ENCODE data around the gene POU2AF2.

Gene POU2AF2

DNA sequence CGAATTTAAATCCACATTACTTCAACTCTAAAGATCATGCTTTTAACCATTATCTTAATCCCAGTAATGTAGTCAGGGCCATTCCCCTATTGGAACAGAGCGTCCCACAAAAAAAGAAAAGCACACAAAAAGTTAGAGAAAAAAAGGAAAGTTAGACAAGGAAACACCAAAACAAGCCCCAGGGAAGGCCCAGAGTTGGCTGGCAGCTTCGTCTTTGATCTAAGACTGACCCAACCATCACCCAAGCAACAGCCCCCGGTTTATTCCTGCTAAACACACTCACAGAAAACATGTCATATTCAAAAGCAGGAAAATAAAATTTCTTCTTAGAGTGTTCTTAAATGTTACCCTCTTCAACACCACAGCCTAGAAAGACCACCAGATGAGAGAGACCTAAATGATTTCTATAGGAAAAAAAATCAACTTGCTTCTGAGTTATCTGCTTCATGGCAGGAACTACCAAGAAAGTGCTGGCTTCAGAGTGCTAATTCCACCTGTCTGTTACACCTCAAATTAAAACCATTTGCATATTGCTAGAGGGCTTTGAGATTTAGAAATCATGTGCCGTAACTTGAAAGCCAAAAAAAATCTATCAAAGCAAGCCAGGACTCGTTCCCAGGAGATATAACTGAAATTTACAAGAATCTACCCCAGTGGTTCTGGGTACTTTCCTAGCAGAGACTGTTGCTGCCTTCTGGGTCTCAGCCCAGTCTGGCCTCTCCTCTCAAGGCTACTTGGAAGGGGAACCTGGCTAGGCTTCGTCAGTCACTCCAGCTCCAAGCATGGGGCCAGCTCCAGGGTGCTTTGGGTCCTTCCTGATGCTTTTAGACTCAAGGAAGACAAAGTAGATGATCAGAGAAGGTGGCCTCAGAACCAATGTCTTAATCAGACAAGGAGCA lies 84.0 kb downstream of the POU2AF2 start:
- no peak for TF ChIP-seq CTCF (IDR thresholded peaks at IDR 0.05; ENCODE audit: insufficient read depth, low read depth, low read length, missing control alignments)
- no peak for DNase-seq (ENCODE audit: low read depth)
- H3K4me3 ChIP-seq (ENCODE audit: low read length), result no peak overlapping the region

GRCh38 chr11:111330234-111330893 lies 84.8 kb downstream of the POU2AF2 start:
- H3K4me3 ChIP-seq (ENCODE audit: low read length), result no peak overlapping the region
- no peak for DNase-seq (ENCODE audit: low read depth)
- no peak for TF ChIP-seq CTCF (IDR thresholded peaks at IDR 0.05; ENCODE audit: insufficient read depth, low read depth, low read length, missing control alignments)

DNA sequence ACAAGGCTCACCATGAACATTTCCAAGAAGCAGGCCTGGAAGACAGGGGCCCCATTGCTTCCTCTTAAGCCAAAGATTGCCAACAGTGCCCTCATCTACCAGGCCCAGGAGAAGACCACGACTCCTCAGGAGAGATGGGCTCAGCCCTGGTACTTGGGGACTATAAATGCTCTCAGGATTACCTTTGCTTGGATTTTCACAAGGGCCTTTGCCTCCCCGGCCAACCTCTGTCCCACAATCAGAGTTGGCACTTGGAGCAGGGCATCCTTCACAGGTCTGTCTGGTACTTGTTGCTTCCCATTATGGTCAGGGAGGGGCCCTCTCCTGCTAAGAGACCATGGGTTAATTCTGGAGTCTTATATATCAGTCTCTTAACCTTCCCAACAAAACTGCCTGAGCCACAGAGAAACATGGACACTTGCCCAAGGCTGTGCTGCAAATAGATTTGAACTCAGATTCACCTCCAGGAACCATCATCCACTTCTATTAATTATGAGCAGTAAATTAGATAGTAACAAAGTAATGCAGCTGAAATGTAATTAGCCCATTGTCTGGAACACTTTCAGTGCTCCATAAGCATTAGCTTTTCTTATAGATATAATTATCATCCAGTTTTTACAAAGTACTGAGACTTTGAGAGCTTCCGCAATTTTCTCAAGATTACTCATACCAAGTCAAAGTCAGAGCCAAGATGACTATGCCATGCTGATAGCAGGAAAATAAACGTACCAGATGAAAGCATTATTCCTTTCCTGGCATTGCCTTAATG lies 86.4 kb downstream of the POU2AF2 start:
- DNase-seq (ENCODE audit: low read depth), result peak; percentile 25
- no peak overlapping the region for H3K4me3 ChIP-seq (ENCODE audit: low read length)
- no peak for TF ChIP-seq CTCF (IDR thresholded peaks at IDR 0.05; ENCODE audit: insufficient read depth, low read depth, low read length, missing control alignments)

DNA sequence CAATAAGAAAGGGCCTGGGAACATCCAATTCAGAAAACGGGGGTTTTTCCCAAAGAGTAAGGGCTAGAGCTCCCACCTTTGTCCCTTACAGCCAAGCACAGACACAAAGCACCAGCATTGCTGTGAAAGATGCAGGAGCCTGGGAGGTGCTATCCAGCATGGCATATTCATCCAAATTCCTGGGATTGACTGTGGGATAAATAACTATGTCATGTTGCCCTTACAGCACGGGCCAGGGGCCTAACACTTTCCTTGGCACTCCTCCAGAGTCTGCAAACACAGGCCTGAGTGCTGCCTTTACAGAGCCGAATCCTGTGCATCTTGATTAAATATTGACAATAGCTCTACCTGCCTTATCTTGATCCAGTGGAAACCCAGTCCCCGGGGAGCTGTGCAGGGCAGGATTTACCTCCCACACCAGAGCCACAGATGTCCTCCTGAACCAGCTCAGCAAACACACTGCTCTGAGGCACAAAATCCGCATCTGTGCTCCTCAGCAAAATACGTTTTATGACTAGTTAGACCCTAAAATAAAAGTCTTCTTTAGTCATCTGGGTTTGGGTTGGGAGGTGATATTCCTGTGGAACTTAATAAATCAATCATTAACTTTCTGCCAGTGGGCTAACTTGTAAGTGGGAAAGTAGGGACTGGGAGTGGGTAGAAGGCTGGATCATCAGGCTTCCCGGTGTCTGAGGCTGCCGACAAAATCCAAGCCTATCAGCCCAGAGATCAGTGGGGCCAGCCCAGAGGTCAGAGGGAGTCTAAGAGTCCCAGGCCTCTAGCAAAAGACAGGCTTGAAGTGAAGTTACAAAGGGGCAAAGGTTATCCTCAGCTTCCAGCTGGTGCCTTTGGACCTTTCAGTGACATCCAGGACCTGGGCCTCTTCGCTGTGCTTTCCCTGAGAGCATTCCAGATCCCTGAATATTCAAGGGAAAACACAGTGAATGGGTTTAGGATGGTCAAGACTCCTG lies 89.3 kb downstream of the POU2AF2 start:
- DNase-seq (ENCODE audit: low read depth), result no peak
- H3K4me3 ChIP-seq (ENCODE audit: low read length), result no peak overlapping the region
- TF ChIP-seq CTCF (IDR thresholded peaks at IDR 0.05; ENCODE audit: insufficient read depth, low read depth, low read length, missing control alignments), result no peak

GRCh38 chr11:111335549-111335948 lies 90.0 kb downstream of the POU2AF2 start:
- DNase-seq (ENCODE audit: low read depth), result no peak
- TF ChIP-seq CTCF (IDR thresholded peaks at IDR 0.05; ENCODE audit: insufficient read depth, low read depth, low read length, missing control alignments), result no peak
- H3K4me3 ChIP-seq (ENCODE audit: low read length), result no peak overlapping the region

Measured in epithelial cell of esophagus (primary cell).